Caco-2 (cell line): ENCODE measurements around the gene TRMT1L. TPM values are rescaled to one million over a fixed set of nuclear protein-coding genes. Genes with fewer than 3 reads are reported as not detected.

Source experiments
- BruUV-seq: library from RNA; stranded (reverse); fragments of 400-500 nt; replicated peaks from 2 replicates; lab custom pipeline; 2021; lab: Mats Ljungman, UMichigan
- CTCF ChIA-PET: fragments of 300-600 bp; sonication (Branson Sonifier 250); formaldehyde crosslinking; loops from one replicate; lab custom pipeline; 2022; ENCODE audit warnings: antibody characterized with exemption; lab: Charles Lee
- POLR2A ChIA-PET: fragments of 300-600 bp; sonication (Branson Sonifier 250); formaldehyde crosslinking; loops from one replicate; lab custom pipeline; 2022; ENCODE audit warnings: antibody characterized with exemption; lab: Charles Lee
- DNase-seq, 2 experiments: peaks; one replicate each; pipeline versions ENCODE4 v3.0.0 to v3.0.0-alpha.2; 2020 to 2022
- H3K27me3 ChIP-seq: replicated peaks from 2 replicates; pipeline ENCODE4 v1.6.0; 2011; ENCODE audit warnings: low read length; ENCODE audit not compliant: control insufficient read depth, insufficient read depth
- H3K36me3 ChIP-seq: 2 replicates; pipeline ENCODE4 v1.5.1; 2011; ENCODE audit warnings: low read length; ENCODE audit not compliant: control insufficient read depth, insufficient read depth
- H3K4me1 ChIP-seq: fragments of 250-450 bp; sonication (Bioruptor Pico); 2 replicates; pipeline ENCODE4 v1.5.1; 2020; ENCODE audit warnings: mild to moderate bottlenecking
- H3K4me3 ChIP-seq: 2 replicates; pipeline ENCODE4 v1.5.1; 2011; ENCODE audit warnings: low read depth, mild to moderate bottlenecking, control low read depth, low read length
- H3K9me3 ChIP-seq: fragments of 250-450 bp; sonication (Bioruptor Pico); 2 replicates; pipeline ENCODE4 v1.5.1; 2020; ENCODE audit warnings: mild to moderate bottlenecking, moderate library complexity
- H3K27ac Mint-ChIP-seq: one replicate; pipeline ENCODE4 v1.8.0; 2022; ENCODE audit warnings: mixed read lengths; ENCODE audit not compliant: unreplicated experiment
- H3K27me3 Mint-ChIP-seq: one replicate; pipeline ENCODE4 v1.8.0; 2022; ENCODE audit warnings: mixed read lengths; ENCODE audit not compliant: insufficient read depth, unreplicated experiment
- H3K36me3 Mint-ChIP-seq: one replicate; pipeline ENCODE4 v1.8.0; 2022; ENCODE audit warnings: mild to moderate bottlenecking, mixed read lengths; ENCODE audit not compliant: insufficient read depth, unreplicated experiment
- H3K4me1 Mint-ChIP-seq: one replicate; pipeline ENCODE4 v1.8.0; 2022; ENCODE audit warnings: low read depth, mixed read lengths; ENCODE audit not compliant: unreplicated experiment
- H3K4me3 Mint-ChIP-seq: one replicate; pipeline ENCODE4 v1.8.0; 2022; ENCODE audit warnings: mild to moderate bottlenecking, moderate library complexity, mixed read lengths; ENCODE audit not compliant: unreplicated experiment
- H3K9me3 Mint-ChIP-seq: one replicate; pipeline ENCODE4 v1.8.0; 2022; ENCODE audit warnings: mixed read lengths; ENCODE audit not compliant: unreplicated experiment
- intact Hi-C: fragments of 100-400 bp; cut with micrococcal nuclease; formaldehyde crosslinking; loops from one replicate; pipeline ENCODE4 v1.10.0; 2022; ENCODE audit not compliant: unreplicated experiment
- total RNA-seq: library from RNA; stranded (reverse); gene quantifications from 2 replicates; pipeline ENCODE4 v1.2.3, GENCODE V29; 2022
- TF ChIP-seq, protein P1 (sequence below), 2 experiments: fragments of 200-600 bp in 1 of 2; IDR thresholded peaks; 1 replicate in 1 of 2; 2 replicates in 1 of 2; pipeline versions ENCODE4 v1.5.1 to v1.8.0; 2011 to 2022; ENCODE audit warnings: antibody characterized with exemption in 1 of 2, control low read depth in 1 of 2, inconsistent platforms in 1 of 2, low read depth in 1 of 2, low read length in 1 of 2, mild to moderate bottlenecking in 1 of 2, moderate library complexity in 1 of 2; ENCODE audit not compliant: insufficient read depth in 1 of 2, severe bottlenecking in 1 of 2, unreplicated experiment in 1 of 2

The TRMT1L gene
- total RNA-seq, 1 experiment from 2014 or later = 14.2 TPM

DNA sequence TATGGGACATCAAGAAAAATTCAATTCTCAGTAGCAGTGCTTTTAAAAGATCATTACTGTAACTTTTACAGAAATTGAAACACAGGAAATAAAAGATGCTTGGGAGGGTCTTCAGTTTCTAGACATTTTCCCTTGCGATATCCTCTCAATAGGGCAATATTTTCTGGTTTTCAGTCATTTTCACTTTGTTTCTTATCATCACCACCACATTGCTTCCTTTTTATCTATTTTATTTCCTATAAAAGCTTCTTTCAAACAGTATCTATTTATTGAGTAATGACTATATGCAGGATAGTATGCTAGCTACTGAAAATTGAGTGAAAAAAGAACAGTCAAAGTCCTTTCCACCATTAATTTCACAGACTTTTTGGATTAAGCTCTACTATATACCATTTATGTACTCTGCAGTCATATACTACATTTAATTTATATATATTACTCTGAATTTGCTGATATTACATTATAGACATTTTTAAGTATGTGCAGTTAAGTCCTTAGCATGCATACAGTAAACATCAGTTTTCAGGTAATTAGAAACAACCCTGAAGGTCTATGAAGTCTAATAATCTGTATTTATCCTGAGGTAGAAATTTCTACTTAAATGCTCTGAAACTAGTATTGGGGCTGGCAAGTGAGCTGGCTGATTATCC is 18.7 kb downstream of the TRMT1L start:
- no peak for DNase-seq
- Mint-ChIP-seq H3K4me3 (no peak overlapping the region), H3K36me3 (peaks cover 25% of the 10 kb centered on the region), H3K27me3 (no peaks in the 10 kb centered on the region), H3K27ac (no peak overlapping the region), H3K4me1 (no peaks in the 10 kb centered on the region), H3K9me3 (peaks cover 9% of the 10 kb centered on the region)
- intact Hi-C loops = no loop called here
- H3K27me3 ChIP-seq = no peaks in the 10 kb centered on the region
- H3K4me1 ChIP-seq = no peaks in the 10 kb centered on the region
- ChIA-PET POLR2A (no interaction called here), CTCF (no interaction called here)
- no peaks in the 10 kb centered on the region; the same call in 1 of the 2 replicates for H3K36me3 ChIP-seq
- TF ChIP-seq, protein P1, sequence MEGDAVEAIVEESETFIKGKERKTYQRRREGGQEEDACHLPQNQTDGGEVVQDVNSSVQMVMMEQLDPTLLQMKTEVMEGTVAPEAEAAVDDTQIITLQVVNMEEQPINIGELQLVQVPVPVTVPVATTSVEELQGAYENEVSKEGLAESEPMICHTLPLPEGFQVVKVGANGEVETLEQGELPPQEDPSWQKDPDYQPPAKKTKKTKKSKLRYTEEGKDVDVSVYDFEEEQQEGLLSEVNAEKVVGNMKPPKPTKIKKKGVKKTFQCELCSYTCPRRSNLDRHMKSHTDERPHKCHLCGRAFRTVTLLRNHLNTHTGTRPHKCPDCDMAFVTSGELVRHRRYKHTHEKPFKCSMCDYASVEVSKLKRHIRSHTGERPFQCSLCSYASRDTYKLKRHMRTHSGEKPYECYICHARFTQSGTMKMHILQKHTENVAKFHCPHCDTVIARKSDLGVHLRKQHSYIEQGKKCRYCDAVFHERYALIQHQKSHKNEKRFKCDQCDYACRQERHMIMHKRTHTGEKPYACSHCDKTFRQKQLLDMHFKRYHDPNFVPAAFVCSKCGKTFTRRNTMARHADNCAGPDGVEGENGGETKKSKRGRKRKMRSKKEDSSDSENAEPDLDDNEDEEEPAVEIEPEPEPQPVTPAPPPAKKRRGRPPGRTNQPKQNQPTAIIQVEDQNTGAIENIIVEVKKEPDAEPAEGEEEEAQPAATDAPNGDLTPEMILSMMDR (IDR thresholded peaks at IDR 0.05; ENCODE audit: insufficient read depth in 1 of 2, low read depth in 1 of 2, low read length in 1 of 2, severe bottlenecking in 1 of 2, unreplicated experiment in 1 of 2) = no peak
- no peak overlapping the region for H3K4me3 ChIP-seq
- no peaks in the 10 kb centered on the region for H3K9me3 ChIP-seq
- no TSS peak for BruUV-seq

DNA sequence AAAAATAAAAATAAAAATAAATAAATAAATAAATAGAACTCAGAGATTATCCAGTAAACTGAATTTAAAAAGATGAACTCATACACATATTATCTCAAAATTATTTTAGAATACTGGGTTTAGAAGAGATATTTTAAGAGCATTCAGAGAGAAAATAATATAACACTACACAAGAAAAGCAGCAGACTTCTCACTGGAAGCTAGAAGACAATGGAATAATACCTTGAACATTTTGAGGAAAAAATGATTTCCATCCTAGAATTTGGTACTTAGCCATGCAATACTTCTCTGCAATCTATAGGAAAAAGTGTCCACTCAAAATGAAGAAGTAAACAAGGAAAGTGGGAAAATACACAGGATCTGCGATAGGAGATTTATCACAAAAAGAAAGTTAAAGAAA is 24.2 kb downstream of the TRMT1L start:
- Mint-ChIP-seq H3K27ac (no peak overlapping the region), H3K4me1 (no peaks in the 10 kb centered on the region), H3K9me3 (peaks cover 14% of the 10 kb centered on the region), H3K4me3 (no peak overlapping the region), H3K36me3 (peaks cover 36% of the 10 kb centered on the region), H3K27me3 (no peaks in the 10 kb centered on the region)
- Histone ChIP-seq H3K4me1 (no peaks in the 10 kb centered on the region), H3K27me3 (no peaks in the 10 kb centered on the region), H3K36me3 (no peaks in the 10 kb centered on the region), H3K9me3 (no peaks in the 10 kb centered on the region), H3K4me3 (no peak overlapping the region)
- intact Hi-C loops = no loop called here
- CTCF ChIA-PET = no interaction called here
- BruUV-seq = no TSS peak
- POLR2A ChIA-PET = no interaction called here
- TF ChIP-seq, protein P1 (IDR thresholded peaks at IDR 0.05; ENCODE audit: insufficient read depth in 1 of 2, low read depth in 1 of 2, low read length in 1 of 2, severe bottlenecking in 1 of 2, unreplicated experiment in 1 of 2) = no peak
- no peak for DNase-seq

- Histone ChIP-seq H3K9me3 (no peaks in the 10 kb centered on the region), H3K4me1 (no peaks in the 10 kb centered on the region), H3K27me3 (no peaks in the 10 kb centered on the region), H3K36me3 (no peaks in the 10 kb centered on the region; the same call in 1 of the 2 replicates), H3K4me3 (no peak overlapping the region)
- ChIA-PET CTCF (no interaction called here), POLR2A (no interaction called here)
- DNase-seq = no peak
- TF ChIP-seq, protein P1 (IDR thresholded peaks at IDR 0.05; ENCODE audit: insufficient read depth in 1 of 2, low read depth in 1 of 2, low read length in 1 of 2, severe bottlenecking in 1 of 2, unreplicated experiment in 1 of 2) = no peak
- peaks cover 27% of the 10 kb centered on the region for H3K36me3 Mint-ChIP-seq
- no peaks in the 10 kb centered on the region for H3K4me1 Mint-ChIP-seq
- peaks cover 14% of the 10 kb centered on the region for H3K9me3 Mint-ChIP-seq
- no peaks in the 10 kb centered on the region for H3K27me3 Mint-ChIP-seq
- intact Hi-C loops = no loop called here
- no TSS peak for BruUV-seq
- no peak overlapping the region for H3K27ac Mint-ChIP-seq
- H3K4me3 Mint-ChIP-seq = no peak overlapping the region
These were observed 27.0 kb downstream of the TRMT1L start for GRCh38 chr1:185129708-185130107.
